Spleen (tissue), 7 donors: ENCODE results near the gene TMPO.

Experiments used
- CTCF ChIP-seq, 11 experiments: fragments of 200-600 bp in 7 of 11; fragments of 450-650 bp in 4 of 11; sonication (generic) in 4 of 11; IDR thresholded peaks in 8 of 11; conservative IDR thresholded peaks in 3 of 11; 1 replicate in 7 of 11; 2 replicates in 4 of 11; pipeline versions ENCODE4 v1.4.0 to v1.8.0; 2016 to 2021; ENCODE audit warnings: antibody characterized with exemption in 11 of 11, inconsistent platforms in 4 of 11, mild to moderate bottlenecking in 1 of 11
- POLR2A ChIP-seq, 3 donors: fragments of 450-650 bp; IDR thresholded peaks; one replicate each; pipeline ENCODE4 v1.5.1; 2017; ENCODE audit warnings: antibody characterized with exemption in 3 of 3, mild to moderate bottlenecking in 1 of 3
- POLR2AphosphoS5 ChIP-seq, 3 donors: sonication (generic); formaldehyde crosslinking; IDR thresholded peaks; one replicate each; pipeline ENCODE4 v1.5.1; 2017; ENCODE audit warnings: antibody characterized with exemption in 3 of 3
- donor health status: DM: no; HTN: no; CAD: no; lungs with moderate emphysema.
- donor health status: DM: no; HTN: no; CAD: no.
- donor health status: DM: no; HTN: no; CAD: no.

GRCh38 chr12:98578821-98579220 is 63.4 kb downstream of the TMPO start:
- TF ChIP-seq CTCF (IDR thresholded peaks at IDR 0.05 in 8 of 11, conservative IDR thresholded peaks at IDR 0.05 in 3 of 11) (no peak), POLR2AphosphoS5 (IDR thresholded peaks at IDR 0.05) (no peak), POLR2A (IDR thresholded peaks at IDR 0.05) (no peak)
